GM21528 (cell line): Measurements from ENCODE around the gene HHIP.
"Not testable (repeated sequence)": the region's sequence is repeated elsewhere in the genome, so short reads cannot be mapped to it uniquely, and the experiment has no call there.

Experiments
- ATAC-seq: cut with Tn5 transposase; IDR thresholded peaks from one replicate; pipeline ENCODE4 v1.9.1; 2021; ENCODE audit warnings: mild to moderate bottlenecking, moderate library complexity; ENCODE audit not compliant: unreplicated experiment, low FRiP score

Gene HHIP

DNA sequence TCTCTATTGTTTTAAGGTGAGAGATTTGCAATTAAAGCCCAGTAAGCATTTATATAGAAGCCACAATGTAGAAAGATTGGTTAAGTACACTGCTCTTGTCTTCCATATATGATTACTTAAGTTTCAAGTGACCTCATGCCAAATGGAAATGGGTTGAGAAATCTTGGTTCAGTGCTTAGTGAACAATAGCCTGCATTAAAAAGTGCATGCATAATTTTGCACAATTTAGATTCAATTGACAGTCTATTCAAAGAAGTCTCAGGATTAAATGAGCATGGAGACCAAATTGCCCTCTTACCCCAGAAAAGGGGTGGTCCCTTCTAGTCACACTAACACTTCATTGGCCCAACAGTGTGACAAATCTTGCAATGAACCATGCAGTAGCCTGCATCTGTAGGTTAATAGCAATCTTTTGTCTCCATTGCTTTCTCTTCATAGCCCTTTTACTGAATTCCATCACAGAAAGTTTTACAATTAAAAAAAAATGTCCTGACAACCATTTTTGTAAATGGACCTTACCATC lies 93.6 kb downstream of the HHIP start:
- no peak for ATAC-seq

- ATAC-seq = no peak
Measured at GRCh38 chr4:144740316-144740715, 94.4 kb downstream of the HHIP start.

- no peak for ATAC-seq
Measured at GRCh38 chr4:144748814-144749555, 103.0 kb downstream of the HHIP start.

DNA sequence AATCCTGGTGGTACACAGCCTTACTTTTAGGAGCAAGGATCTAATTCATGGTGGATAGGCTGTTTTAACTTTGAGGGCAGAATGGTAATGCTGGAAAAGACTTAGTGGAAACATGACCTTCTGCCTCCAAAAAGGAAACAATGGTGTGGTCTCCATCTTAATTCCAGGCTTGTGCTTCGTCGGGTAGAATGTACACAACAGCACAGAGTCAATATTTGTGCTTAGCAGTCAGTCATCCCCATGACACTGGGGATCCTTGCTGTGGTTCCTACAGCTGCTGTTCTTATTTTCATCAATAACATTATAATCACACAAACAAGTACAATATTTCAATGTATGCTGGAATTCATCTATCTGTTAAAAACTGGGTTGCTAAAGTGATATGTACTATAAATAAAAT lies 104.4 kb downstream of the HHIP start:
- ATAC-seq = no peak

GRCh38 chr4:144754562-144755410 lies 108.8 kb downstream of the HHIP start:
- ATAC-seq = no peak

DNA sequence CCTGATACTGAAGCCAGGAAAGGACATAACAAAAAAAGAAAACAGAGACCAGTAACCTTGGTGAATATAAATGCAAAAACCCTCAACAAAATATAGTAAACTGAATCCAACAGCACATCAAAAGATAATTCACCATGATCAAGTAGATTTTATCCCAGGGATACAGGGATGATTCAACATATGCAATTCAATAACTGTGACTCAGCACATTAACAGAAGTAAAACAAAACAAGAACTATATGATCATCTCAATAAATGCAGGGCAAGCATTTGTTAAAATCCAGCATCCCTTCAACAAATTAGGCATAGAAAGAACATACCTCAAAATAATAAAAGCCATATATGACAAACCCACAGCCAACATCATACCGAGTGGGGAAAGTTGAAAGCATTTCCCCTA lies 112.0 kb downstream of the HHIP start:
- no peak for ATAC-seq

DNA sequence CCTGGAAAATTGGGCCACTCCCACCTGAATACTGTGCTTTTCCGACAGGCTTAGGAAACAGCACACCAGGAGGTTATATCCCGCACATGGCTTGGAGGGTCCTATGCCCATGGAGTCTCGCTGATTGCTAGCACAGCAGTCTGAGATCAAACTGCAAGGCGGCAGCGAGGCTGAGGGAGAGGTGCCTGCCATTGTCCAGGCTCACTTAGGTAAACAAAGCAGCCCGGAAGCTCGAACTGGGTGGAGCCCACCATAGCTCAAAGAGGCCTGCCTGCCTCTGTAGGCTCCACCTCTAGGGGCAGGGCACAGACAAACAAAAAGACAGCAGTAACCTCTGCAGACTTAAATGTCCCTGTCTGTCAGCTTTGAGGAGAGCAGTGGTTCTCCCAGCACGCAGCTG lies 122.9 kb downstream of the HHIP start:
- not testable (repeated sequence) for ATAC-seq

- no peak for ATAC-seq
Measured at GRCh38 chr4:144778364-144778763, 132.4 kb downstream of the HHIP start.

DNA sequence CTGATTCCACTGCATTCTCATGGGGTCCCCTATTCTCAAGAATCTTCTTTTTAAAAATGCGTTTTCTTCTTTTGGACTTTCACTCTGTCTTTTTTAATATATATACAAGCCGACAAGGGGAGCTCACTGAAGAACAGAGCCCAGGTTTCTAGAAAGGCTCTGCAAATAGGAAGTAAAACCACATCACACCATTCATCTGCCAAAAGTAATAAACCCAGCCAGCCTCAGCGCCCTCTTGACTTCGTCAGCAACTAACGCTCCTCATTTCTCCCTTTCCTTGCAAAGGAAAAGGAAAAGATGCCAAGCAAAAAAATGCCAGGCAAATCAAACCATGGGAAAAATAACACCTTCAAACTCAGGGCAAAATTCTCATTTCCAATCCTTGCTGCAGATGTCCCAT lies 136.4 kb downstream of the HHIP start:
- ATAC-seq = no peak

GRCh38 chr4:144785961-144786360 lies 140.0 kb downstream of the HHIP start:
- ATAC-seq = no peak

DNA sequence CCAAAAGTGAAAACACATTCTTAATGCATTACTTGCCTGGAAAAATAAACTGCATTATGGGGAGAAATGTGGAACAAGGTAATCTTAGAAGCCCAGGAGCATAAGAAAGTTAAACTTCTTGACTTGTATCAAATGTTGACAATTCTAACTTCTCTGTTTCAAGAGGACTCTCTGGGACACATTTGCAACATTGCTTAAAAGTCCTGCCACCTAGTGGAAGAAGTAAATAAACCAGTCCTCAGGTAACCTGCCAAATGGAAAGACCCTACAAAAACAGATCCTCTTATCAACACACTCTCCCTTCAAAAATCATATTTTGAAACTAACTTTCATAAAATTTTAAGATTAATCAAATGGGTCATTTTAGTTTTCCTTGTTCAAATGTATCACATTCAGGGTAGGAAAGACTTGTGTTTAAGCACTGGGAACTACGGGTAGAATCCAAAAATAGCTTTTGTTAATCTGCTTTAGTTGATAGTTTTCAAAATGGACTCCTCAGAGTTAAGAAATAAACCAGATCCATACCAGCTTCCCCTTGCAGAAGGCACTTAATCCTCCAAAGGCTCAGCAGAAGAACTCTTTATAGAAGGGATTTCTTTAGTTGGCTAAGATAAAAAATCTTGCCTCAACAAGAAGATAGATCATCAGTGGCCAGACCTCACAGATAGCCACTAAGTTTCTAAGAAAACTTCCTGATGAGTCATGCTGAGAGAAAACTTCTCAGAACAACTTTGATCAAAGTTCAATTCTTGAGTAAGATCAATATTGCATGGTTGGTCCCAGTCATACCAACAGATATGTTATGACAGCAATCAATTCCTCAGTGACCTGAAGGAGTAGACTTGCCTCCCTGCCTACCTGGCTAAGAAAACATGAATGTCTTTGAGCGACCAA lies 141.7 kb downstream of the HHIP start:
- ATAC-seq = no peak

- ATAC-seq = no peak
Measured at GRCh38 chr4:144788469-144788868, 142.5 kb downstream of the HHIP start.

DNA sequence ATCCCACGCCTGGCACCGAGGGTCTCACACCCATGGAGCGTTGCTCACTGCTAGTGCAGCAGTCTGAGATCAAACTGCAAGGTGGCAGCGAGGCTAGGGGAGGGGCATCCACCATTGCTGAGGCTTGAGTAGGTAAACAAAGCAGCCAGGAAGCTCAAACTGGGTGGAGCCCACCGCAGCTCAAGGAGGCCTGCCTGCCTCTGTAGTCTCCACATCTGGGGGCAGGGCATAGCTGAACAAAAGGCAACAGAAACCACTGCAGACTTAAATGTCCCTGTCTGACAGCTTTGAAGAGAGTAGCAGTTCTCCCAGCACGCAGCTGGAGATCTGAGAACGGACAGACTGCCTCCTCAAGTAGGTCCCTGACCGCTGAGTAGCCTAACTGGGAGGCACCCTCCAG lies 146.0 kb downstream of the HHIP start:
- ATAC-seq = not testable (repeated sequence)
